ENCODE results near the gene ACAA2.

Gene ACAA2, protein sequence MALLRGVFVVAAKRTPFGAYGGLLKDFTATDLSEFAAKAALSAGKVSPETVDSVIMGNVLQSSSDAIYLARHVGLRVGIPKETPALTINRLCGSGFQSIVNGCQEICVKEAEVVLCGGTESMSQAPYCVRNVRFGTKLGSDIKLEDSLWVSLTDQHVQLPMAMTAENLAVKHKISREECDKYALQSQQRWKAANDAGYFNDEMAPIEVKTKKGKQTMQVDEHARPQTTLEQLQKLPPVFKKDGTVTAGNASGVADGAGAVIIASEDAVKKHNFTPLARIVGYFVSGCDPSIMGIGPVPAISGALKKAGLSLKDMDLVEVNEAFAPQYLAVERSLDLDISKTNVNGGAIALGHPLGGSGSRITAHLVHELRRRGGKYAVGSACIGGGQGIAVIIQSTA

GRCh38 chr18:49813319-49814146 is at the start of gene ACAA2:
TSS of gene ACAA2 (minus strand) at chr18:49813533. CDS start at chr18:49813484, 49 bp downstream.
- DNase-seq (ENCODE audit: low read depth): peak; percentile 62

GRCh38 chr18:49862656-49863385 is 49.5 kb upstream of the ACAA2 start:
- DNase-seq (ENCODE audit: low read depth): no peak

DNA sequence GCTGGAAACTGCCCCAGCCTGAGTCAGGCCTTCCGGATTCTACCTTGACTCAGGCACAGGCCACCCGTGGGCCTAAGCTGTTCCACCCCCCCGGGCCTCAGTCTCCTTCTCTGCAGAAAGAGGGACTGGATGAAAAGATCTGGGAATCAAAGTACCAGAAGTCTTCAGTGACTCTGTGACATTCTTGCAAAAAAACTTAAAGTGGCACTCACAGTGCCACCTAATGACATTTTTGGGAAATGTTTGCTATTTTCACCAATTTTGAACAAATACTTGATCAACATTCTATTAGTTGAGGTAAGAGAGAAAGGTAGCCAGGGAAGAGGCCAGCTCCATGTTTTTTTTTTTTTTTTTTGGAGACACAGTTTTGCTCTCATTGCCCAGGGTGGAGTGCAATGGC is 48.3 kb upstream of the ACAA2 start:
- DNase-seq (ENCODE audit: low read depth): no peak

DNA sequence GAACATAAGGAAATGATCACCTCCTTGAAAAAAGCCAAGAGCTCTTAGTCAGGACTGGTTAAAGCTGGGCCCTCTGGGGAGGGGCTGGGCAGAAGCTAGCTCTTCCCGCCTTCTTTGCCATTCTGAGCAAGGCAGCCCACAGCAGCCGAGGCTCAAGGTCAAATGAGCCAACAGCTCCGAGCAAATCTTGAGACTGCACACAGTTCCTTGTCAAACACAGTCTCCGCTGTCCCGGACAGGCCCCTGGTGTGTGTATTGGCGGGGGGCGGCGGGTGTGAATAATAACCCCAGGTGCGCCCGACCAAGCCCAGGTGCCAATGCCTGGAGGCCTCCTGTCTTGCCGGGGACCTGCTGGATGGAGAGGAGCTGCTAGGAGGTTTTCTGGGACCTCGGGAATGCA is 46.4 kb upstream of the ACAA2 start:
- no peak for DNase-seq (ENCODE audit: low read depth)

GRCh38 chr18:49859021-49859359 is 45.7 kb upstream of the ACAA2 start:
- DNase-seq (ENCODE audit: low read depth): no peak

DNA sequence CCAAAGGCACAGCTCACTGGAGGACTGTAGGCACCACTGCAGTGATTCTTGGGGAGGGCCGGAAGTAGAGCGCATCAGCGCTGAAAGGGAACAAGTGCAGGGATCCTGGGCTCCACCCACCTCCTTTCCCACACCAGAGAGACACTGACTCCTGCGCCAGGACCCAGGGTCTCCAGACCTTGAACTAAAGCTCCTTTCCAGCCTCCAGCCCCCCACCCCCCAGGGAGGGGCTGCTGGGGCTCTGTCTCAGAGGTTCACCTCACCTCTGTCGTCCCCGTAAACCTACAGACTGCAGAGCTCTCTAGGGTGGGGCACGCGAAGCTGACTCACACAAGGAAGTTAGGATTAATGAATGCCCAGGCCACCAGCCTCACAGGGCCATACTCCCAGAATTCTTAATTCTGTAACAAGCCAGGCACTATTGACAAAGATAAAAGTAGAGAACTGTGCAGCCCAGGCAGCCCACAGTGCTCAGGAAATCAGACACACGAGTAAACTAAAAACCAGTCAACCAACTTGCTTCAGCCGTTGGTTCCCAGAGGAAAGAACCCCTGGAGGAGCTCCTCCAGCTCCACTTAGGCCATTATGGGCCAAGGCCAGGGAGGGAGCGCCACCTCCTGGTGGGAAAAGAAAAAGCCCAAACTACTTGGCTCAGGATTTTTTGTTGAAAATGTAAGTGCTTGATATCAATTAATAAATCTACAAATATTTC is 45.1 kb upstream of the ACAA2 start:
- peak; percentile 27 for DNase-seq (ENCODE audit: low read depth)

DNA sequence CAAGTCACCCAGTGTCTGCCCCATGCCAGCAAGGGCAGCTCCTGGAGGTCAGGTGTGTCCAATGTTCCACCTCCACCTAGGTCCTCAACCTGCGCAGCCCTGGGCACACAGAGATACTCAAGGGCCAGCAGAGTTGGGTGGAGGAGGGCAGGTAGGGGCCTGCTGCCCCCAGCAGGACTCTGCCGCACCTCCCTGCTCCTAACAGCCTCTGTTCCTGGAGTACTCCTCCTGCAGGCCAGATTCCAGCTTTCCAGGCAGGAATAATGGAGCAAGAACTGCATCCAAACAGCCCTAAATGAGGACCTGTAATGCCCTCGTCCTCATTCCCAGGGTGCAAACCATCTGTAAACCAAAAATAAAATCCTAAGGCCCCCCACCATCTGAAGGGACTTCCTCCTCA is 44.4 kb upstream of the ACAA2 start:
- DNase-seq (ENCODE audit: low read depth): no peak

DNA sequence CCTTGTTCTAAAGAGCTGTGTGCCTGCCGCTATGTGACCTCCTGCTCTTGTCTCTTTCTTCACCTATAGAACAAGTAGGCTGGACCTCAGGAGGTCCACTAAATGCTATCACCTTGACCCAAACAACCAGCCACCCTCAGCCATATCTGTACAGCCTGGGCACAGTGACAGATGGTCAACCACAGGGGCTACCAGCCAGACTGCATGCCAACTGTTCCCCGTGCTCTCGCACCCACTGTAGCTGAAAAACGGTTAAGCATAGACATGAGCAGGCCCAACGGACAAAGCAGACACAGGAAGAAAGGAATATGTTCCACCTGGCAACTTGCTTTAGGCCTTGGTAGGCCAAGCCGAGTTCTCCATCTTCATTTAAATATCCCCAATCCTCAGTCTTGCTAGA is 43.2 kb upstream of the ACAA2 start:
- no peak for DNase-seq (ENCODE audit: low read depth)

GRCh38 chr18:49855711-49856415 is 42.5 kb upstream of the ACAA2 start:
- no peak for DNase-seq (ENCODE audit: low read depth)

DNA sequence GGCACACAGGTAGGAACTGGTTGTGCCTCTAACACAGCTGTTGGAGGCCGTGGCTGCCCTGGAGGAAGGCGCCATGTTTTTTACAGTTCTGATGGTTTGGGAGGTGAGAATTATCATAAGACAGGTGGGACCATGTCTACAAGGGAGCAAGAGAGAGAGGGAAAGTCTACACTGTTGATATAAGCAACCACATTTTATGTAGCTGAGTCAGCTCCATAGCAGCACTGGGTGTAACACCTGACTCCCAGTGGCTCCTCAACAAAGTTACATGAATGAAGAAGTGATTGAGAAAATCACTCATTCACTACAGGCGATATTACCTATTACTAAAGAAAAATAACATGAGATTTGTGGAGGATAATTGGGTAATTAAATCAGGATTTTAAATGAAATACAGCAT is 41.3 kb upstream of the ACAA2 start:
- no peak for DNase-seq (ENCODE audit: low read depth)

DNA sequence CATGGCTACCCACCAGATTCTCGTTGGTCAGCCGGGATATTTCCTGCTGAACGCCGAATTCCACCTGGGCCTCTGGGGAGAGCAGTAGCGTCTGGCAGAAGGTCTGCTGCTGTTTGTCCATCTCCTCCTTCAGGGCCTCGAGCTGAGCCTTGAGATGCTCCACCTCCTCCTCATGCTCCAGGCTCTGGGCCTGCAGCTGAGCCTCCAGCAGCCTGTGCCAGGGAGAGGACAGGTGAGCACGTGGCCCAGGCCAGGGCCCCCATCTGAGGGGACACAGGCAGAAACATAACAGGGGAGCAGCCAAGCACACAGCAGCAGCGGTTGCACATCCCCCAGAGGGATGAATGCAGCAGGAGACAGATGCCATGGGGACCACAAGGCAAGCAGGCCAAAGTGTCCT is 40.1 kb upstream of the ACAA2 start:
- no peak for DNase-seq (ENCODE audit: low read depth)

- DNase-seq (ENCODE audit: low read depth): no peak
Observed at GRCh38 chr18:49853011-49853410, 39.7 kb upstream of the ACAA2 start.

GRCh38 chr18:49851624-49852023 is 38.3 kb upstream of the ACAA2 start:
- no peak for DNase-seq (ENCODE audit: low read depth)

GRCh38 chr18:49850636-49851035 is 37.3 kb upstream of the ACAA2 start:
- DNase-seq (ENCODE audit: low read depth): no peak

- no peak for DNase-seq (ENCODE audit: low read depth)
Observed at GRCh38 chr18:49849331-49850217, 36.2 kb upstream of the ACAA2 start.

- no peak for DNase-seq (ENCODE audit: low read depth)
Observed at GRCh38 chr18:49848115-49848514, 34.8 kb upstream of the ACAA2 start.

DNA sequence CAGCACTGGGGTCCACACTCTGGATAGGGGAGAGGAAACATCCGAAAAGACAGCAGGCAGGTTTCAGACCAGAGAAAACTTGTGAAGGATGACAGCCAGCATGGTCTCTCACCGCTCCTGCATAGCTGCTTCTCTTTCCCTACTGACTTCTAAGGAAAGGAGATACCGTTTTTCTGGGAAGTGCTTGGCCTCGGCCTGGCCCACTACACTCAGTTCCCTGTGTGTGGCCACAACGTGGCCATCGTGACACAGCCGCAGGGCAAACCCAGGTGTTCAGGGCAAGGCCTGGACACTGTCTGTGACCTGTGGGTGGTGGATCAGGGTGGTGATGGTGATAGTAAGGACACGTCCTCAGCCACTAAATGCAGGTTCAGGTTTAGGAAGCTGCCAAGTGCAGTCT is 34.2 kb upstream of the ACAA2 start:
- DNase-seq (ENCODE audit: low read depth): no peak

GRCh38 chr18:49846718-49847470 is 33.6 kb upstream of the ACAA2 start:
- DNase-seq (ENCODE audit: low read depth): no peak

DNA sequence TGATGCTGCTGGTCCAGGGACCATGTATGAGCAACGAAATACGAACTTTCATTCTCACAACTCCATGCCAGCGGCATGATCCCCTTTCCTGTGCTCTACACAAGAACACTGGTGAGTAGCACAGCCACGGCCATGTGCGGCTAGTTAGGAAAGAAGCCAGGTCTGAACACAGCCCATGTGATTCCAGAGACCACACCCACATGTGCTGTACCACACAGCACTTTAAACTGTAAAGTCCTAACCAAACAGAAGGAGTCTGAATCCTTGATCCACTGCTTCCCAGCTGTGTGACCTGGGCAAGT is 33.0 kb upstream of the ACAA2 start:
- DNase-seq (ENCODE audit: low read depth): no peak
